DND-41 (cell line): ENCODE data around the gene CCL4.

Source experiments
- EZH2 ChIP-seq: IDR thresholded peaks from 3 replicates; pipeline ENCODE4 v1.6.1; 2012; ENCODE audit warnings: borderline replicate concordance, low read depth, mild to moderate bottlenecking, moderate library complexity, low read length, inconsistent platforms; ENCODE audit not compliant: severe bottlenecking
- TF ChIP-seq, protein P1 (sequence below): IDR thresholded peaks from 2 replicates; pipeline ENCODE4 v1.5.1; 2012; ENCODE audit warnings: borderline replicate concordance, low read length, moderate library complexity, mild to moderate bottlenecking; ENCODE audit not compliant: poor library complexity, severe bottlenecking; ENCODE audit errors: extremely low read depth

DNA sequence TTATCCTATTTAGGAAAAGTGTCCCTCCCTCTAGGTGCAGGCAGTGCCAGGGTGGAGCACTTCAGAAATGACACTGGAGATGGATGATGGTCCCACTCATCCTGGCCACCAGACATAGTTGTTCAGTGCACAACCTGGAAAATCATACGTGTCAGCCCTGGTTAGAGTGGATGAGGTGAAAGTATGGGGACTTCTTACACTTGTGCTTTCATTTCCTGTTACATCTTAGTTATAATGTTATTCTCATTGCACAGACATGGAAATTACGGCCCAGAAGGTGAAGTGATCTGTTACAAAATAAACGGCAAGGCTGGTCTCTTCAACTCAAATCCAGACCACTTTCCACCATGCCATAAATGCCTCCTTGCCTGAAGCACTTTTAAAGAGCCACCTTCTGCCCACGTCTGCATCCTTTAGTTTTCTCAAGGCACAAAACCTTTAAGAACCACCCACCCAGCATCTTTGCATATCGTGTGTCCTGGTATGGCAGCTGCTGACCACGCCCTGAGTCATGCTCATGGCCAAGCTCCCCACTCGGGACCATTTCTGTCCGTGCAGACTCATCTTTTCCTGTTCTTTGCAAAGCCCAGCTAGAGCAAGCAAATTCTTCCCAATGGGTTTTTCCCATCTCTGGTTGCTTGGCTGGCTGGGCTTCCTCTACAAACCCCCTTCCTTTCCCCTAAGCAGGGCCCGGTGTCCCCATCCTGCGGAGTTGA, 50.4 kb downstream of the CCL4 start:
- TF ChIP-seq, protein P1, sequence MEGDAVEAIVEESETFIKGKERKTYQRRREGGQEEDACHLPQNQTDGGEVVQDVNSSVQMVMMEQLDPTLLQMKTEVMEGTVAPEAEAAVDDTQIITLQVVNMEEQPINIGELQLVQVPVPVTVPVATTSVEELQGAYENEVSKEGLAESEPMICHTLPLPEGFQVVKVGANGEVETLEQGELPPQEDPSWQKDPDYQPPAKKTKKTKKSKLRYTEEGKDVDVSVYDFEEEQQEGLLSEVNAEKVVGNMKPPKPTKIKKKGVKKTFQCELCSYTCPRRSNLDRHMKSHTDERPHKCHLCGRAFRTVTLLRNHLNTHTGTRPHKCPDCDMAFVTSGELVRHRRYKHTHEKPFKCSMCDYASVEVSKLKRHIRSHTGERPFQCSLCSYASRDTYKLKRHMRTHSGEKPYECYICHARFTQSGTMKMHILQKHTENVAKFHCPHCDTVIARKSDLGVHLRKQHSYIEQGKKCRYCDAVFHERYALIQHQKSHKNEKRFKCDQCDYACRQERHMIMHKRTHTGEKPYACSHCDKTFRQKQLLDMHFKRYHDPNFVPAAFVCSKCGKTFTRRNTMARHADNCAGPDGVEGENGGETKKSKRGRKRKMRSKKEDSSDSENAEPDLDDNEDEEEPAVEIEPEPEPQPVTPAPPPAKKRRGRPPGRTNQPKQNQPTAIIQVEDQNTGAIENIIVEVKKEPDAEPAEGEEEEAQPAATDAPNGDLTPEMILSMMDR, result no peak
- TF ChIP-seq EZH2, result no peak
